WI38 (cell line): ENCODE results near the gene SPATA31D1.

ENCODE experiments used
- H3K4me3 ChIP-seq: 2 replicates; pipeline ENCODE4 v1.5.1; 2011; ENCODE audit warnings: low read depth, mild to moderate bottlenecking, control low read depth, low read length
- TF ChIP-seq, protein P1 (sequence below): IDR thresholded peaks from 2 replicates; pipeline ENCODE4 v1.5.1; 2012; ENCODE audit warnings: low read depth, mild to moderate bottlenecking, control low read depth, low read length

Gene SPATA31D1

DNA sequence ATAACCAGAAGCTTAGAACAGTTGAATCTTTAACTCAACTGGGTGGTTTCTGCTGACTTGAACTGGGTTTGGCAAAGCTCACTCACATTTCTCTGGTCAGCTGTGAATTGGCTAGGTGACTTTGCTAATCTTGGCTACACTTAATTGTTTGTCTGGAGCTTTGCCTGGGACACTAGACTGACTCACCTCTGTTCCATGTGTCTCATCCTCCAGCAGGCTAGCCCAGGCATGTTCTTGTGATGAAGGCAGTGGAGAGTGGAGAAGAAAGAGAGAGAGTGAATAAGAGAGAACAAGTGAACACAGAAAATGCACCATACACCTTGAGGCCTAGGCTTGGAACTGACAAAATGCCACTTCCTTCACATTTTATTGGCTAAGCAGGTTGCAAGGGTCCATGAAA is 32.6 kb downstream of the SPATA31D1 start:
- H3K4me3 ChIP-seq = no peak overlapping the region
- TF ChIP-seq, protein P1, sequence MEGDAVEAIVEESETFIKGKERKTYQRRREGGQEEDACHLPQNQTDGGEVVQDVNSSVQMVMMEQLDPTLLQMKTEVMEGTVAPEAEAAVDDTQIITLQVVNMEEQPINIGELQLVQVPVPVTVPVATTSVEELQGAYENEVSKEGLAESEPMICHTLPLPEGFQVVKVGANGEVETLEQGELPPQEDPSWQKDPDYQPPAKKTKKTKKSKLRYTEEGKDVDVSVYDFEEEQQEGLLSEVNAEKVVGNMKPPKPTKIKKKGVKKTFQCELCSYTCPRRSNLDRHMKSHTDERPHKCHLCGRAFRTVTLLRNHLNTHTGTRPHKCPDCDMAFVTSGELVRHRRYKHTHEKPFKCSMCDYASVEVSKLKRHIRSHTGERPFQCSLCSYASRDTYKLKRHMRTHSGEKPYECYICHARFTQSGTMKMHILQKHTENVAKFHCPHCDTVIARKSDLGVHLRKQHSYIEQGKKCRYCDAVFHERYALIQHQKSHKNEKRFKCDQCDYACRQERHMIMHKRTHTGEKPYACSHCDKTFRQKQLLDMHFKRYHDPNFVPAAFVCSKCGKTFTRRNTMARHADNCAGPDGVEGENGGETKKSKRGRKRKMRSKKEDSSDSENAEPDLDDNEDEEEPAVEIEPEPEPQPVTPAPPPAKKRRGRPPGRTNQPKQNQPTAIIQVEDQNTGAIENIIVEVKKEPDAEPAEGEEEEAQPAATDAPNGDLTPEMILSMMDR = no peak

DNA sequence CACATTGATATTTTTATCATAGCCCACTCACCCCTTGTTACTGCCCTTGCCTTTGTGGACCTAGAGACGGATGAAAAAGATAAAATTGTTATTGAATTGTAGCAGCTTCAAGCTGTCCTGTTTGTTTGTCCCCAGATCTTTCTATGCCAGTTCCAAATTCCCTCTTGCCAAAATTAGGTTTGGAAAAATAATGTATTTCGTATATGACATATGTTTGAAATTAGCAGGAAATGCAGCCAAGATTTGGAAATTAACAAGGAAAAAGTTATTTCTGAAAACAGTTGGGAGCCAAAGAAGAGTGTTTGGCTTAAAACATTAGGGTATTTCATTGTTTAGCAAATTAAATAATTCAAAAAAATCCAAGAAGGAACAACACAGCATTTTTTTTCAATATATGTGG is 33.5 kb downstream of the SPATA31D1 start:
- H3K4me3 ChIP-seq = no peak overlapping the region
- TF ChIP-seq, protein P1 = no peak

DNA sequence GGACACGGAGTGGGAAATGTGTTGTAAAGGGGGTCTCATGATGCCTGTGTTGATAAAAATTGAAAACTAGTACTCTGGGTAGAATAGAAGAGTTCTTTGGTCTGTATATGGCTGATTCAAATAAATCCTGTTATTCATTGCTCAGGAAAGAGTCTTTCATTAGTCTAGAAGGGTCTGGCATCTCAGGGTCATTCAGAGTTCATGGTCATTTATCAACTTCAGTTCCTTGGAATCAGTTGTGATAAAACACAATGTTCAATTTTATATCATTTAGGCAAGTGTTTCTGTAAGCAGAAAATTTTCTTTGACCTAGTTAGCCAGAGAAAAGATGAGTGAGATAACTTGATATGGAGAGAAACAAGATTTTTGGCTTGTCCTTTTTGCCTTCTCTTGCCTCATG is 36.3 kb downstream of the SPATA31D1 start:
- H3K4me3 ChIP-seq = no peak overlapping the region
- TF ChIP-seq, protein P1 = no peak

DNA sequence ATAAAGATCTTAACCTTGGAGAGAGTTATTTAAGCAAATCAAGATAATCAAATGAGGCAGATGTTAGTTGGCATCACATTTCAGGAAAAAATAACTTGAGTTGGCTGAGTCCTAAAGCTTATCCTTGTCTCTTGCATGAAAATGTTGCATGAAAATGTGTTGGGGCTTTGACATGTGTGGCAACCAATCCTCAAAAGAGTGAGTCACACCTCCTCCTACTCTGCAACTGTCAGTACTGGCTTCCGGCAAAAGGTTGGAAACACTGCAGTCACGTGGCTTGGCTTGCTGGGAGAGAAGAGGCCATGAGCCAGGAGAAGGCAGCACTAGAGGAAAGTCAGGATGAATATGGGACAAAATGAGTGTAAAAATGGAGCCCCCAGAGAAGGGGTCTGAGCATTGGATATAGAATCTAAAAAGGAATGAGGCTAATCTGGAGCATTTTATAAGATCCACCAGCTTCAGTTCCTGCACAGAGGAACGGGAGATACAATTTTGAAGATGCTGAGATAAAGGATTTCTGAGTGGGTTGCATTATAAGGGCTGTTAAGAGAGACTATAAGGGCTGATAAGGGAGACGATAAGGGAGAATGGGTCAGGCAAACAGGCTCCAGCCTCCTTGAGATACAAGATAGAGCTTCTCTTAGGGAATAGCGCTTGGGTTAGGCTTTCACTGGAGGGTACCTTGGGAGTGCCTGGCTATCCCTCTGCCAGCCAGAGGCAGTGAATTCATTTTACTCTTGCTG is 43.1 kb downstream of the SPATA31D1 start:
- TF ChIP-seq, protein P1 = no peak
- no peak overlapping the region for H3K4me3 ChIP-seq

DNA sequence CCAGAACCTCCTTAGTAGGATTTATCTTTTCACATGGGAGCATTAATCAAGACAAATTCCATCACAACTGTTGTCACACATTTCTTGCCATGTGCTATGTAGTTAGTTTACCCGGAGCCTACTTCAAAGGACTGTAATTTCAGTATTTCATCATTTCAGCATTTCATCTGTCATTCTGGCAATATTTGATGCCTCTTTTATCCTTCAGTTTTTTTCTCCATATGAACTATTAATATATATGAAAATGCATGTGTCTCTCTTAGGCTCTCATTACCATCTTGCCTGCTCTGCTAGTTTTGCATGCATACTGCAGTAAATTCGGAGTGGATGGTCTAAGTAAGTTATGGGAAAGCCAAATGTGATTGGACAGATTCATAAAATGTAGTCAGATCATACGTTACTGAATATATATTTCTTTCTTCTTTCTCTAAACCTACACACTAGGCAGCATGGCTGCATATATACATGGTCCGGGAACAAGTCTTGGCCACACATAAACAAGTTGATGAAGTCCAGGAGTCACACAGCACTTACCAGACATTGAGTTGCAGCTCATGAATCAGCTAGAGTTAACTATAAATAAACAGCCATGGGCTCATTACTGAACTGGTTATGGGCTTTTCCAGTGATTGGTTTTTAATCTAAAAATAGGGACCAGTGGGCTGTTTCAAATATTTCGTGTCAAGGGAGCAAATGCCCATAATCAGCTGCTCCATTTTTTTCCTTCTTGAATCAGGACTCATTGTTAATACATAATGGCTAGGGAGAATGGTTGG is 46.6 kb downstream of the SPATA31D1 start:
- TF ChIP-seq, protein P1 = no peak
- H3K4me3 ChIP-seq = no peak overlapping the region

DNA sequence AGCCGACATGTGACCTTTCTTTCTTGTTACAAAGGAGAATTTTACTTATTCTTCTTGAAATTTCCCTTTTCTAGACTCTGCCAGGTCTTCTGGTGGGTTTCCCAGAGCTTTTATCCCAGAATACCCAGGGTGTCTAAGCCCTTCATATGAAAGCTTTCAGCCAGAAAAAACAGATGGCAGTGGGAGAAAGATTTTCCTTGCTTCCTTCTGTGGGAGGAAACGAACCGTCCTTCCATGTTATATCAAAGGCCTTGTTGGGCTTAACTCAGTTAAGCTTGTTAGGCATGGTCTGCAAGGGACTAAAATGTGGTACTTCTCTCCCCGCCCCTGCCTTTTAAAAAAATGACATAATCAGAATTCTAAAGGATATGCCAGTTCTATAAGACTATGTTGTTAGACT is 47.5 kb downstream of the SPATA31D1 start:
- no peak overlapping the region for H3K4me3 ChIP-seq
- TF ChIP-seq, protein P1 = no peak

DNA sequence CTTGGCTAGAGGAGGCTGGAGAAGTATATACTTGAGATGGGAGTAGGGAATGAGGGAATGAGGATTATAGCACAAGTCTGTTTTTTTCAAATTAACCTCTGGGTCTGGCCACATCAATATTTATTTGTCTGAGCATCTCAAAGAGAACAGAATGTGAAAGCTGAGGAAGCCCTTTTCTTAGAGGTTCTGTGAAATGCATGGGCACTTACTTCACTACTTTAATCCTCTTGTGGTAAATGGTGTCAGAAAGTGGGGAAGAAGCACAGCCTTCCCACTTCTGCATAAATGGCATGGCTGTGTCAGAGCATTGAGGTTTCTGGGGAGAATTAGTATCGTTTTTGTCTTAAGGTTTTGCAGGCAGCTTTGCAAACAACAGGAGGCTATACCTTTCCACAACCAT is 48.6 kb downstream of the SPATA31D1 start:
- TF ChIP-seq, protein P1 = no peak
- no peak overlapping the region for H3K4me3 ChIP-seq
